Heart left ventricle (tissue), 16 donors: ENCODE measurements around the gene CORO6. TPM values are rescaled to one million over a fixed set of nuclear protein-coding genes. Genes with fewer than 3 reads are reported as not detected.

Experiments used
- ATAC-seq, 4 donors: fragments of 200-7000 bp; cut with Tn5 transposase; one replicate each; pipeline ENCODE4 v1.9.1; 2020 to 2022; ENCODE audit warnings: moderate library complexity in 4 of 4, mild to moderate bottlenecking in 3 of 4, moderate number of reproducible peaks in 1 of 4
- DNase-seq, 5 donors: peaks; one replicate each; pipeline ENCODE4 v3.0.0-alpha.2; 2020
- H3K27ac ChIP-seq, 12 donors: fragments of 200-600 bp; sonication (generic) in 4 of 12; one replicate each; pipeline versions ENCODE4 v1.5.0 to v1.8.0; 2016 to 2022; ENCODE audit warnings: mild to moderate bottlenecking in 2 of 12
- H3K27me3 ChIP-seq, 9 donors: fragments of 200-600 bp; sonication (generic) in 2 of 9; one replicate each; pipeline versions ENCODE4 v1.5.1 to v1.8.0; 2016 to 2022; ENCODE audit warnings: mild to moderate bottlenecking in 3 of 9
- H3K36me3 ChIP-seq, 9 donors: fragments of 200-600 bp; sonication (generic) in 2 of 9; one replicate each; pipeline versions ENCODE4 v1.5.0 to v1.8.0; 2018 to 2022; ENCODE audit warnings: mild to moderate bottlenecking in 2 of 9
- H3K4me1 ChIP-seq, 12 donors: fragments of 200-600 bp; sonication (generic) in 4 of 12; one replicate each; pipeline versions ENCODE4 v1.5.0 to v1.8.0; 2016 to 2022; ENCODE audit warnings: mild to moderate bottlenecking in 3 of 12
- H3K4me3 ChIP-seq, 12 donors: fragments of 200-600 bp; sonication (generic) in 4 of 12; one replicate each; pipeline versions ENCODE4 v1.5.0 to v1.8.0; 2017 to 2022; ENCODE audit warnings: mild to moderate bottlenecking in 9 of 12, moderate library complexity in 4 of 12
- H3K9me3 ChIP-seq, 12 donors: fragments of 200-600 bp; sonication (generic) in 4 of 12; one replicate each; pipeline versions ENCODE4 v1.5.0 to v1.8.0; 2016 to 2022; ENCODE audit warnings: mild to moderate bottlenecking in 1 of 12
- POLR2A ChIP-seq, 2 donors: fragments of 450-650 bp; IDR thresholded peaks; one replicate each; pipeline ENCODE4 v1.6.1; 2017; ENCODE audit warnings: antibody characterized with exemption in 2 of 2, mild to moderate bottlenecking in 2 of 2, moderate library complexity in 2 of 2
- WGBS, 4 donors: extraction: QIAGEN DNeasy Blood & Tissue Kit in 2 of 4; methylation state at CpG; one replicate each; pipeline versions ENCODE4 v1.1.5 to v1.1.7; 2013 to 2018; 5-methylcytosine and 5-hydroxymethylcytosine counted together
- intact Hi-C, 10 donors: fragments of 100-400 bp; cut with DNase I; formaldehyde crosslinking; loops; one replicate each; pipeline versions ENCODE4 v1.11.1 to v1.14.2; 2022
- polyA plus RNA-seq, 2 donors: library from polyadenylated mRNA; stranded (reverse); fragments of 200-250 nt; gene quantifications; one replicate each; pipeline ENCODE4 v1.2.3, GENCODE V29; 2013
- total RNA-seq, 9 donors: library from RNA; depleted of rRNA in 2 of 9; stranded (reverse); fragments of >200 nt in 2 of 9; fragmentation: NEBNext Ultra II Directional in 3 of 9; extraction: Animal tissue kit (Norgen Biotek cat#: 25700) in 3 of 9; gene quantifications; one replicate each; pipeline versions ENCODE4 v1.1.0 to v1.2.4, GENCODE V29; 2016 to 2023
- TF ChIP-seq, protein P1 (sequence below), 12 donors: fragments of 200-600 bp; sonication (generic) in 4 of 12; IDR thresholded peaks; one replicate each; pipeline versions ENCODE4 v1.5.0 to v1.8.0; 2018 to 2022; ENCODE audit warnings: antibody characterized with exemption in 12 of 12, mild to moderate bottlenecking in 5 of 12
- donor health status: ischemic (EF 13 %, LVEDD 7.1; RV severe dilation, severe dysfunction).
- donor health status: healthy with polysubstance abuse.
- donor health status: DM: no; HTN: yes; CAD: no.
- donor health status: DM: no; HTN: no; CAD: no.
- donor health status: ischemic (EF 25% LVEDD 6.9; RV normal size, moderate dysfunction).
- donor health status: ischemic (EF 25% LVEDD 5.7; RV mildly dilated, moderate dysfunction).
- donor health status: healthy.
- donor health status: DM: yes; HTN: yes; CAD: no.
- donor health status: ischemic (EF 35%, LVEDD 5.7; RV mildly dilated, moderate dysfunction).
- donor health status: nonischemic (EF 11% LVEDD 7.7; RV severe dilation, severe dysfunction).
- donor health status: DM: yes; HTN: yes; CAD: no.
- donor health status: PGD.
- donor health status: ischemic (EF 29% LVEDD 5.4; RV normal size, mild dysfunction).
- donor health status: nonischemic (EF 23%, LVEDD 6.1; RV moderate dilation, normal function).

Gene CORO6
- total and polyA plus RNA-seq, 11 donors: 50.7 to 115 (median 95.5) TPM

DNA sequence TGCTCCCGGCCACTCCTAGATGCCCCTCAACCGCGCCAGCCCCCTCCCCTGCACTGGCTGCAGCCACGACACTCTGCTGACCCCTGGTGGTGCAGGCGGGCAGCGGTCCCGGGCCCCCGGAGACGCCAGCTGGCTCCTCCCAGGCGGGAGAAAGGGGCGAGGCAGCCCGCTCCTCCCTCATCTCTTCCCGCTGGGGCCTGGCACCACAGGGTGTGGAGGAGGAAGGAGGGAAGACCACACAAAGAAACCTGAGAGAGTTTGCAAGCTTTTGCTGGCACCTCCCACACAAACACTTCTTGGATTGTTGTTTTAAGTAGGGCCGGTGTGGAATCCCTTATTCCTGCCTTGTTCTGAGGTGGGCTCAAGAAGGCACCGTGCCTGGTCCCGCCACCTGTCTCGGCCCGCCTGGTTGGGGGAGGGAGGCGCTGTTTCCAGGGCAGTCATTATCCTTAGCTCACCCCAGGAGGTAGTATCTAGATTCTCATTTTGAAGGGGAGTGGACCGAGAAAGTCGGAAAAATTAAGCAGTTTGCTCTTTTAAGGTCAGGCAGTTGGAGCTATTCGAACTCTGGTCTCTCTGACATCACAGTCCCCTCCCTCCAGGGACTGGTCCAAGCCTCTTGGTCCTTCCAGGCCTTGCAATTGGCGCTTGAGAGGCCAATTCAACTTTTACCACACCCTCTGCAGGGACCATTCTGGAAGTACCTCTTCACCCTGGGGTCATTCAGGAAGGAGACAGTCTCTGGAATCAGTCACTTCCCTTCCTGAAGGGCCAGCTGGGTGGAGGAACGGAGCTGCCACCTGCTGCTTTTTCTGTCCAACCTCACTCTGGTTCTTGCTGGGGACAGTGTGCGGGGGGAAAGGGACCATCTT lies 30.7 kb downstream of the CORO6 start:
- Histone ChIP-seq H3K27ac (peak overlapping the region; percentile 38 to 95 (median 88)), H3K4me3 (peak overlapping the region in 10 of 12 donors; percentile 7 to 88 (median 65)), H3K4me1 (peaks cover 5 to 88% (median 64%) of the 10 kb centered on the region in 12 donors), H3K9me3 (no peaks in the 10 kb centered on the region), H3K36me3 (no peaks in the 10 kb centered on the region), H3K27me3 (no peaks in the 10 kb centered on the region)
- ATAC-seq: peak; percentile 65 to 81 (median 70)
- intact Hi-C loops: loop anchor here in 1 of 10 donors (2.0 kb wide), 1 partner anchor 23 kb away; no protein-coding TSS in a partner anchor
- DNase-seq: peak; percentile 88 to 94 (median 89)
- WGBS, 4 donors: 11 to 12% (median 12%) methylated on average over 25 of the region's 25 CpGs
- TF ChIP-seq, protein P1, sequence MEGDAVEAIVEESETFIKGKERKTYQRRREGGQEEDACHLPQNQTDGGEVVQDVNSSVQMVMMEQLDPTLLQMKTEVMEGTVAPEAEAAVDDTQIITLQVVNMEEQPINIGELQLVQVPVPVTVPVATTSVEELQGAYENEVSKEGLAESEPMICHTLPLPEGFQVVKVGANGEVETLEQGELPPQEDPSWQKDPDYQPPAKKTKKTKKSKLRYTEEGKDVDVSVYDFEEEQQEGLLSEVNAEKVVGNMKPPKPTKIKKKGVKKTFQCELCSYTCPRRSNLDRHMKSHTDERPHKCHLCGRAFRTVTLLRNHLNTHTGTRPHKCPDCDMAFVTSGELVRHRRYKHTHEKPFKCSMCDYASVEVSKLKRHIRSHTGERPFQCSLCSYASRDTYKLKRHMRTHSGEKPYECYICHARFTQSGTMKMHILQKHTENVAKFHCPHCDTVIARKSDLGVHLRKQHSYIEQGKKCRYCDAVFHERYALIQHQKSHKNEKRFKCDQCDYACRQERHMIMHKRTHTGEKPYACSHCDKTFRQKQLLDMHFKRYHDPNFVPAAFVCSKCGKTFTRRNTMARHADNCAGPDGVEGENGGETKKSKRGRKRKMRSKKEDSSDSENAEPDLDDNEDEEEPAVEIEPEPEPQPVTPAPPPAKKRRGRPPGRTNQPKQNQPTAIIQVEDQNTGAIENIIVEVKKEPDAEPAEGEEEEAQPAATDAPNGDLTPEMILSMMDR (IDR thresholded peaks at IDR 0.05): peak; percentile 94 to 99 (median 98)
- TF ChIP-seq POLR2A (IDR thresholded peaks at IDR 0.05): peak in 1 of 2 donors; percentile 14

DNA sequence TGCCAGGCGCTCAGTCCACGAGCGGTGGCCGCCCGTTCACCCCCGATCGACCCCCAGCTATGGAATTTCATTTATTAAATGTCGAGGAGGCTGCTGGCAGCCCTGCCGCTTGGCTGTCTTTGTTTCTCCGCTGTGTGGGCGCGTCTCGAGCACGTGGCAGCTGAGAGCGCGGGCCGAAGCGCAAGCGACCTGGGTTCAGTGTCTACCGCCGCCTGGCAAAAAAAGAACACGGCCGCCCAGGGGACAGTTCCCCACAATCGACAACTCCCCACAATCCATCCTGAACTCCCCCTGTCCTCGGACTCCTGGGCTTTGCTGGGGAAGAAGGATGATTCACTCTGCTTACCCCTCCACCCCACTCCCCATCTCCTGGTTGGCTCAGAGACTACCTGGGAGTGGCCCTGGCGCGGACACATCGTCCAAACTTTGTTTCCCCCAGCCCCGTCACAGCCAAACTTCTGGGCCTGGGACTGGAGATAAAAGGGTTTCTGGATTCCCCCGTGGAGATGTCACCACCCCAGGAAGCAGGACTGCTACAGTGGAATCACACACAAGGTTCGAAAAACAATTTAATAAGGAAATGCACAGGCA lies 31.5 kb downstream of the CORO6 start:
- Histone ChIP-seq H3K4me1 (peaks cover 5 to 88% (median 68%) of the 10 kb centered on the region in 12 donors), H3K4me3 (peak overlapping the region in 10 of 12 donors; percentile 7 to 88 (median 65)), H3K27ac (peak overlapping the region; percentile 48 to 95 (median 88)), H3K36me3 (no peaks in the 10 kb centered on the region), H3K27me3 (no peaks in the 10 kb centered on the region), H3K9me3 (no peaks in the 10 kb centered on the region)
- WGBS, 4 donors: 4 to 8% (median 7%) methylated on average over 24 to 31 of the region's 31 CpGs
- ATAC-seq (peak; percentile 0 to 14 (median 3)), DNase-seq (peak in 4 of 5 donors; percentile 53 to 74 (median 64))
- intact Hi-C loops: no loop called here
- no peak for TF ChIP-seq POLR2A (IDR thresholded peaks at IDR 0.05)
- TF ChIP-seq, protein P1 (IDR thresholded peaks at IDR 0.05): no peak

DNA sequence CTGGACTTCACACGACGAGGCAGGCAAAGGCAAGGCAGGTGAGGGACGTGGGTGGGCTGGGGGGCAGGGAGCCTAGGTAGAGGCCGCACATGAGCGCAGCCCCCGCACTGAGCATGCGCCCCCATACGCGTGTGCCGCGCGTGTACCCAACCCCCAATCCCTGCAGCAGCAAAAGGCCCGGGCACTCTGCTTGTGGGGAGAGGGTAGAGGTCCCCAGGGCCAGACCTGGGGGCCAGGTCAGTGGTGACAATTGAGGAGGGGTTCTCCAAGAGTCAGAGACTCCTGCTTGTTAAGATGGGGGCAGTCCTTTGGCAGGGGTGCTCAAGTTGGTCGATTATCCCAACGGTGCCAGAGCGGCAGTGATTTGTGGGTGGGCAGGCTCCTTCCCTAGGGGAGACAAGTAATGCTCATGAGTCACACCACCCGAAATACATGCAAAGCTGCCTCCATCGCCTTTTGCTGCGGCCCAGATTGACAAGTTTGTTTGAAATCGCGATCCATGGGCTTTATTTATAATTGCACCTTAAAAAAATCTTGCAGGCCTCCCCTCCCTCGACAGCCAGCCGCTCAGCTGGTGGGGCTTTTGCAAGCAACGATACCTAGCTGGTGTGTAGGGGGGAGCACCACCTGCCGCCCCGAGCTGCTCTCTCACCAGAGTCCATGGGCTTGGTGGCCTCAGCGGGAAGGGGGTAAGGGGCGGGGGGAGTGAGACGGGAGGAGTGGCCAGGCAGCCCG lies 32.1 kb downstream of the CORO6 start:
- DNase-seq (peak in 4 of 5 donors; percentile 24 to 70 (median 44)), ATAC-seq (peak in 1 of 4 donors; percentile 0)
- Histone ChIP-seq H3K27ac (peak overlapping the region; percentile 48 to 95 (median 88)), H3K4me3 (peak overlapping the region in 9 of 12 donors; percentile 56 to 88 (median 66)), H3K4me1 (peaks cover 5 to 88% (median 69%) of the 10 kb centered on the region in 12 donors), H3K27me3 (no peaks in the 10 kb centered on the region), H3K9me3 (no peaks in the 10 kb centered on the region), H3K36me3 (no peaks in the 10 kb centered on the region)
- 34 to 48% (median 40%) methylated on average over 23 to 30 of the region's 30 CpGs for WGBS, 4 donors
- intact Hi-C loops: no loop called here
- TF ChIP-seq, protein P1 (IDR thresholded peaks at IDR 0.05): no peak
- TF ChIP-seq POLR2A (IDR thresholded peaks at IDR 0.05): no peak
